Keratinocyte (primary cell): ENCODE results near the gene NLK. TPM values are rescaled to one million over a fixed set of nuclear protein-coding genes. Genes with fewer than 3 reads are reported as not detected.

Source experiments
- DNase-seq: peaks from one replicate; pipeline ENCODE4 v3.0.0-alpha.2; 2011; ENCODE audit warnings: low read depth, missing footprints, low spot score
- FAIRE-seq: peaks from 2 replicates; lab custom pipeline; 2011; peaks lifted over from hg19 to GRCh38; lab: Jason Lieb, UNC
- H2AFZ ChIP-seq: 2 replicates; pipeline ENCODE4 v1.6.0; 2012; ENCODE audit warnings: low read length, control low read depth, inconsistent platforms; ENCODE audit not compliant: control insufficient read depth
- H3K27ac ChIP-seq: 2 replicates; pipeline ENCODE4 v1.5.1; 2011; ENCODE audit warnings: low read length; ENCODE audit not compliant: control insufficient read depth, insufficient read depth
- H3K27me3 ChIP-seq: 3 replicates; pipeline ENCODE4 v1.6.0; 2011; ENCODE audit warnings: low read length; ENCODE audit not compliant: control insufficient read depth, insufficient read depth; ENCODE audit errors: extremely low read depth
- H3K36me3 ChIP-seq, 2 experiments: 2 replicates in 1 of 2; 3 replicates in 1 of 2; pipeline ENCODE4 v1.5.1; 2011; ENCODE audit warnings: low read length in 2 of 2, mild to moderate bottlenecking in 1 of 2; ENCODE audit not compliant: control insufficient read depth in 2 of 2, insufficient read depth in 2 of 2; ENCODE audit errors: extremely low read depth in 1 of 2
- H3K4me1 ChIP-seq: 3 replicates; pipeline ENCODE4 v1.5.1; 2011; ENCODE audit warnings: low read length; ENCODE audit not compliant: control insufficient read depth, insufficient read depth; ENCODE audit errors: extremely low read depth
- H3K4me2 ChIP-seq: 3 replicates; pipeline ENCODE4 v1.6.0; 2011; ENCODE audit warnings: low read depth, low read length; ENCODE audit not compliant: control insufficient read depth, insufficient read depth; ENCODE audit errors: extremely low read depth
- H3K4me3 ChIP-seq, 3 experiments: fragments of 200-600 bp in 1 of 3; sonication (generic) in 1 of 3; 2 replicates in 2 of 3; 3 replicates in 1 of 3; pipeline ENCODE4 v1.5.1; 2011 to 2016; ENCODE audit warnings: low read length in 3 of 3, mild to moderate bottlenecking in 3 of 3, control low read depth in 2 of 3, inconsistent platforms in 1 of 3, low read depth in 1 of 3, mixed read lengths in 1 of 3, mixed run types in 1 of 3, moderate library complexity in 1 of 3; ENCODE audit not compliant: control insufficient read depth in 2 of 3, insufficient read depth in 2 of 3; ENCODE audit errors: extremely low read depth in 1 of 3
- H3K79me2 ChIP-seq: 2 replicates; pipeline ENCODE4 v1.6.0; 2012; ENCODE audit warnings: low read length; ENCODE audit not compliant: control insufficient read depth, insufficient read depth
- H3K9ac ChIP-seq: 3 replicates; pipeline ENCODE4 v1.6.0; 2011; ENCODE audit warnings: low read length; ENCODE audit not compliant: control insufficient read depth, insufficient read depth; ENCODE audit errors: extremely low read depth
- H3K9me1 ChIP-seq: 3 replicates; pipeline ENCODE4 v1.6.0; 2011; ENCODE audit warnings: low read length; ENCODE audit not compliant: control insufficient read depth, insufficient read depth; ENCODE audit errors: extremely low read depth
- H3K9me3 ChIP-seq: 2 replicates; pipeline ENCODE4 v1.5.1; 2012; ENCODE audit warnings: low read depth, low read length; ENCODE audit not compliant: control insufficient read depth
- H4K20me1 ChIP-seq: 3 replicates; pipeline ENCODE4 v1.6.0; 2011; ENCODE audit warnings: low read length; ENCODE audit not compliant: control insufficient read depth, insufficient read depth; ENCODE audit errors: extremely low read depth
- EZH2 ChIP-seq: IDR thresholded peaks from one replicate; pipeline ENCODE4 v1.6.1; 2012; ENCODE audit warnings: inconsistent platforms, mild to moderate bottlenecking, low read length, moderate library complexity
- dilution Hi-C: fragments of 300-500 bp; cut with MboI; formaldehyde crosslinking; loops from one replicate; pipeline ENCODE4 v1.7.0; 2020; ENCODE audit warnings: low sequenced_read_pairs; ENCODE audit not compliant: extremely low pct_ligation_motif_present
- polyA plus RNA-seq, 5 experiments: library from polyadenylated mRNA; depleted of rRNA in 3 of 5; stranded (reverse) in 3 of 5; stranded (forward) in 1 of 5; unstranded in 1 of 5; fragments of >200 nt; gene quantifications; 1 replicate in 1 of 5; 2 replicates in 3 of 5; 3 replicates in 1 of 5; pipeline versions ENCODE4 v1.2.1 to v1.2.3, GENCODE V29; 2011 to 2012; ENCODE audit warnings: missing spikeins in 2 of 5, low read depth in 1 of 5, low replicate concordance in 1 of 5
- TF ChIP-seq, protein P1 (sequence below), 3 experiments: IDR thresholded peaks in 1 of 3; conservative IDR thresholded peaks in 1 of 3; optimal IDR thresholded peaks in 1 of 3; 2 replicates in 2 of 3; 3 replicates in 1 of 3; pipeline versions ENCODE3 to v1.5.1; 2011; ENCODE audit warnings: low read length in 3 of 3, mild to moderate bottlenecking in 3 of 3, moderate library complexity in 2 of 3, control low read depth in 1 of 3, inconsistent platforms in 1 of 3; ENCODE audit not compliant: insufficient read depth in 2 of 3; ENCODE audit errors: extremely low read depth in 1 of 3

The NLK gene
- polyA plus RNA-seq, 1 donor (not counting 4 experiments of a cell fraction or from before 2014, with no cell fraction given): 20.9 TPM

DNA sequence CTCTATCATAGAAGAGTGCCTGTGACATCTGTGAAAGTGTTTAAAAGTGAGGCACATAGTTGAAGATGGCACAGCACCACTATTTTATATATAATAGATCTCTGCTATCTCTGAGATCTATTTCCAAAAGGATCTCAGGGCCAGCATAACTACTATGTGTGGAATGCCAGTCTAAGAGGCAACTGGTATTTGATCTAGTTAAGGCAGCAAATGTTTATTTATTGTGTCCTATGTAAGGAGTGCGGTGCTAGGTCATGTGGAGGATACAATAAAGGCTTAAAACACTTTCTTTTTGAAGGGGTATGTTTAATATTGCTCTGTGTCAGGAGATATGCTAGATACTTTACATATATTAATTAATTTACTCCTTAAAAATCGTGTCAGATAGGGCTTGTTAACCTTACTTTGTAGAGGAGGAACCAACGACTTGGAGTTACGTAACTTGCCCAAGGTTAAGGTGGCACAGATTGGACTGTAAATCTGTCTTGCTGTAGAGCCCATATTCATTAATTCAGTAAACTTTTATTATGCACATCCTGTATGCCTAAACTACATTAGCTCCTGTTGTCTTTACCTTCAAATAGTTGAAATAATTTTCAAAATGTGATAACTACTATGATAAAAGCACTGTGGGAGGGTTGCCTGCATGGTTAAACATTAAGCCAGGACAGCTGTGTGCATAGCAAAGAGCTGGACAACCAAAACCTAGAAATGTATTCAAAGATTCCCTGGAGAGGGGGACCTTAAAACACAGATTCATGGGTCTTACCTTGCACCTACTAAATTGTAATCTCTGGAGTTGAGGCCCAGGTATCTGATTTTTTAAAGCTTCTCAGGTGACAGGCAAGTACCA is 83.3 kb downstream of the NLK start:
- H3K4me2 ChIP-seq: no peak overlapping the region
- H3K9ac ChIP-seq: no peak overlapping the region
- peaks cover 2 to 4% of the 10 kb centered on the region in 2 experiments for H3K36me3 ChIP-seq
- no peaks in the 10 kb centered on the region for H3K4me1 ChIP-seq
- no peak overlapping the region for H3K27ac ChIP-seq
- H3K9me1 ChIP-seq: no peaks in the 10 kb centered on the region
- FAIRE-seq (no peak), DNase-seq (no peak)
- no peaks in the 10 kb centered on the region for H3K27me3 ChIP-seq
- no peak overlapping the region for H3K4me3 ChIP-seq
- H4K20me1 ChIP-seq: no peaks in the 10 kb centered on the region
- H3K79me2 ChIP-seq: no peaks in the 10 kb centered on the region
- H2AFZ ChIP-seq: no peak overlapping the region
- dilution Hi-C loops: no loop called here
- TF ChIP-seq, protein P1, sequence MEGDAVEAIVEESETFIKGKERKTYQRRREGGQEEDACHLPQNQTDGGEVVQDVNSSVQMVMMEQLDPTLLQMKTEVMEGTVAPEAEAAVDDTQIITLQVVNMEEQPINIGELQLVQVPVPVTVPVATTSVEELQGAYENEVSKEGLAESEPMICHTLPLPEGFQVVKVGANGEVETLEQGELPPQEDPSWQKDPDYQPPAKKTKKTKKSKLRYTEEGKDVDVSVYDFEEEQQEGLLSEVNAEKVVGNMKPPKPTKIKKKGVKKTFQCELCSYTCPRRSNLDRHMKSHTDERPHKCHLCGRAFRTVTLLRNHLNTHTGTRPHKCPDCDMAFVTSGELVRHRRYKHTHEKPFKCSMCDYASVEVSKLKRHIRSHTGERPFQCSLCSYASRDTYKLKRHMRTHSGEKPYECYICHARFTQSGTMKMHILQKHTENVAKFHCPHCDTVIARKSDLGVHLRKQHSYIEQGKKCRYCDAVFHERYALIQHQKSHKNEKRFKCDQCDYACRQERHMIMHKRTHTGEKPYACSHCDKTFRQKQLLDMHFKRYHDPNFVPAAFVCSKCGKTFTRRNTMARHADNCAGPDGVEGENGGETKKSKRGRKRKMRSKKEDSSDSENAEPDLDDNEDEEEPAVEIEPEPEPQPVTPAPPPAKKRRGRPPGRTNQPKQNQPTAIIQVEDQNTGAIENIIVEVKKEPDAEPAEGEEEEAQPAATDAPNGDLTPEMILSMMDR (optimal IDR thresholded peaks at IDR 0.05 in 1 of 3, IDR thresholded peaks at IDR 0.05 in 1 of 3, conservative IDR thresholded peaks at IDR 0.05 in 1 of 3; ENCODE audit: extremely low read depth in 1 of 3, insufficient read depth in 2 of 3, low read length in 3 of 3): no peak
- TF ChIP-seq EZH2: no peak
- no peaks in the 10 kb centered on the region for H3K9me3 ChIP-seq

DNA sequence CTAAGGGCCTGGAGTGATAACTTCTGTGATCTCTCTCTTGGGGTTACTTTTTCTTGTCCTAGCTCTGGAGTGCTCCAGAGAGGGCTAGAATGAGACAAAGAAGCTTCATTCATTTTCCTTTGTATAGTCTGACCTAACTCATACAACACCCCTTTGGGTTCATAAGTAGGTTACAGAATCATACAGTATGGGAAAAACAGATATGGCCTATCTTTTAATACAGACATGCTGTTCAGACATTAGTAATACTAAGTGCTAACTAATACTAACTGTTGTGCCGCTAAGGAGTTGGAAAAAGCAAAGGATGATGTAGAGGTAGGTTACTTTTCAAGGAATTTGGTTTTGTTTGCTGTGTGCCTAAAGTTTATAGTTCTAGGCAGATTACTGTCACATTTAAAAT is 84.7 kb downstream of the NLK start:
- H2AFZ ChIP-seq: no peak overlapping the region
- no peak overlapping the region for H3K4me2 ChIP-seq
- no peak overlapping the region for H3K27ac ChIP-seq
- H3K27me3 ChIP-seq: no peaks in the 10 kb centered on the region
- no peak overlapping the region for H3K4me3 ChIP-seq
- no peaks in the 10 kb centered on the region for H3K4me1 ChIP-seq
- H3K9ac ChIP-seq: no peak overlapping the region
- TF ChIP-seq, protein P1 (optimal IDR thresholded peaks at IDR 0.05 in 1 of 3, IDR thresholded peaks at IDR 0.05 in 1 of 3, conservative IDR thresholded peaks at IDR 0.05 in 1 of 3; ENCODE audit: extremely low read depth in 1 of 3, insufficient read depth in 2 of 3, low read length in 3 of 3): no peak
- TF ChIP-seq EZH2: no peak
- DNase-seq (no peak), FAIRE-seq (no peak)
- H3K9me3 ChIP-seq: no peaks in the 10 kb centered on the region
- H4K20me1 ChIP-seq: no peaks in the 10 kb centered on the region
- no peaks in the 10 kb centered on the region for H3K9me1 ChIP-seq
- peaks cover 2 to 4% of the 10 kb centered on the region in 2 experiments for H3K36me3 ChIP-seq
- H3K79me2 ChIP-seq: no peaks in the 10 kb centered on the region
- dilution Hi-C loops: no loop called here
